HepG2 (cell line): ENCODE data around the gene GRK5. TPM values are rescaled to one million over a fixed set of nuclear protein-coding genes. Genes with fewer than 3 reads are reported as not detected.

Source experiments
- ADNP ChIP-seq: sonication (generic); formaldehyde crosslinking; IDR thresholded peaks from 2 replicates; pipeline ENCODE4 v1.4.0; 2020; ENCODE audit warnings: missing genetic modification reagents
- ASH2L ChIP-seq: fragments of 300-600, 200-600 bp; sonication (generic); IDR thresholded peaks from 2 replicates; pipeline ENCODE4 v1.7.0; 2017; ENCODE audit warnings: low read depth, mild to moderate bottlenecking, moderate library complexity, mixed read lengths, low read length; ENCODE audit not compliant: insufficient read length
- BRD4 ChIP-seq: sonication (generic); formaldehyde crosslinking; IDR thresholded peaks from 2 replicates; pipeline ENCODE4 v1.4.0; 2020; ENCODE audit warnings: missing genetic modification reagents
- DMTF1 ChIP-seq: sonication (generic); formaldehyde crosslinking; IDR thresholded peaks from 2 replicates; pipeline ENCODE4 v1.4.0; 2020; ENCODE audit warnings: mild to moderate bottlenecking, missing genetic modification reagents
- DR1 ChIP-seq: sonication (generic); formaldehyde crosslinking; IDR thresholded peaks from 2 replicates; pipeline ENCODE4 v1.8.0; 2021; ENCODE audit warnings: mild to moderate bottlenecking, missing genetic modification reagents, inconsistent platforms
- FOXA3 ChIP-seq: IDR thresholded peaks from 2 replicates; pipeline ENCODE4 v1.6.1; 2016; ENCODE audit warnings: missing genetic modification reagents, missing compliant biosample characterization
- HDAC1 ChIP-seq: sonication (generic); formaldehyde crosslinking; IDR thresholded peaks from 2 replicates; pipeline ENCODE4 v1.5.1; 2020; ENCODE audit warnings: mild to moderate bottlenecking, missing genetic modification reagents
- KDM5A ChIP-seq: fragments of 200-600 bp; sonication (generic); IDR thresholded peaks from 2 replicates; pipeline ENCODE4 v1.7.0; 2018; ENCODE audit warnings: antibody characterized with exemption, mild to moderate bottlenecking, low read length, borderline replicate concordance
- LRRFIP1 ChIP-seq: sonication (generic); formaldehyde crosslinking; conservative IDR thresholded peaks from 2 replicates; pipeline ENCODE4 v1.4.0; 2020; ENCODE audit warnings: missing genetic modification reagents
- MTF1 ChIP-seq: sonication (generic); formaldehyde crosslinking; IDR thresholded peaks from 2 replicates; pipeline ENCODE4 v1.5.0; 2020; ENCODE audit warnings: missing genetic modification reagents
- PAXIP1 ChIP-seq: sonication (generic); formaldehyde crosslinking; conservative IDR thresholded peaks from 2 replicates; pipeline ENCODE4 v1.4.0; 2020; ENCODE audit warnings: mild to moderate bottlenecking, missing genetic modification reagents, moderate library complexity
- RFXAP ChIP-seq: sonication (generic); formaldehyde crosslinking; IDR thresholded peaks from 2 replicates; pipeline ENCODE4 v1.4.0; 2020; ENCODE audit warnings: missing genetic modification reagents, borderline replicate concordance
- SCMH1 ChIP-seq: sonication (generic); formaldehyde crosslinking; IDR thresholded peaks from 2 replicates; pipeline ENCODE4 v1.9.0; 2021; ENCODE audit warnings: missing genetic modification reagents, mild to moderate bottlenecking, borderline replicate concordance
- SP4 ChIP-seq: sonication (generic); formaldehyde crosslinking; IDR thresholded peaks from 2 replicates; pipeline ENCODE4 v1.8.1; 2023; ENCODE audit warnings: mild to moderate bottlenecking, missing genetic modification reagents
- ZNF530 ChIP-seq: sonication (generic); formaldehyde crosslinking; IDR thresholded peaks from 2 replicates; pipeline ENCODE4 v1.5.0; 2020; ENCODE audit warnings: low read depth, mild to moderate bottlenecking, missing genetic modification reagents
- ZNF7 ChIP-seq: IDR thresholded peaks from 2 replicates; pipeline ENCODE4 v1.6.1; 2016; ENCODE audit warnings: missing biosample characterization, missing genetic modification reagents
- ZNF781 ChIP-seq: sonication (generic); formaldehyde crosslinking; IDR thresholded peaks from 2 replicates; pipeline ENCODE4 v1.5.1; 2020; ENCODE audit warnings: borderline replicate concordance, mild to moderate bottlenecking, missing genetic modification reagents; ENCODE audit errors: not compliant biosample characterization
- polyA plus RNA-seq, 8 experiments: library from polyadenylated mRNA; depleted of rRNA in 3 of 8; stranded (reverse) in 7 of 8; unstranded in 1 of 8; fragments of >200 nt; fragmentation: Illumina TruSeq in 4 of 8; extraction: Trizol in 4 of 8; gene quantifications; 2 replicates each; pipeline versions ENCODE4 v1.2.1 to v1.2.3, GENCODE V29; 2011 to 2016; ENCODE audit warnings: low read depth in 4 of 8, missing spikeins in 1 of 8, mixed read lengths in 1 of 8; ENCODE audit not compliant: insufficient read depth in 1 of 8
- total RNA-seq, 5 experiments: library from RNA; depleted of rRNA; stranded (reverse); fragments of >200 nt; fragmentation: Illumina TruSeq; extraction: Trizol; gene quantifications; 2 replicates each; pipeline ENCODE4 v1.2.3, GENCODE V29; 2016; ENCODE audit warnings: low read depth in 1 of 5

The GRK5 gene
- total and polyA plus RNA-seq, 2 of the 13 experiments (the other 11 are each of a cell fraction or from before 2014, with no cell fraction given): 10.4 to 12.6 TPM

GRCh38 chr10:119270762-119271366 lies 63.5 kb downstream of the GRK5 start (continued):
- TF ChIP-seq PAXIP1 (CRISPR knock-in tag) (peak; percentile 75), BRD4 (no peak), ZNF530 (CRISPR knock-in tag) (no peak), FOXA3 (CRISPR knock-in tag) (peak; percentile 4; the same call in 1 of the 2 replicates), ZNF7 (CRISPR knock-in tag) (no peak), HDAC1 (peak; percentile 83), ASH2L (peak; percentile 85), KDM5A (no peak), DMTF1 (no peak), MTF1 (CRISPR knock-in tag) (no peak), SCMH1 (CRISPR knock-in tag) (no peak), SP4 (CRISPR knock-in tag) (no peak), ADNP (CRISPR knock-in tag) (no peak), DR1 (no peak), RFXAP (CRISPR knock-in tag) (peak; percentile 59; the same call in 1 of the 2 replicates), LRRFIP1 (no peak), ZNF781 (CRISPR knock-in tag) (peak; percentile 91)
- TF ChIP-seq, all 625 proteins: peak for 176
